Measurements from ENCODE around the gene POTEH. TPM values are rescaled to one million over a fixed set of nuclear protein-coding genes. Genes with fewer than 3 reads are reported as not detected.
A peak's percentile ranks its signal among the peaks of the same experiment; 100 is the strongest.
"Not testable (repeated sequence)": the region's sequence is repeated elsewhere in the genome, so short reads cannot be mapped to it uniquely, and the experiment has no call there.

POTEH gene
- total RNA-seq, 4 donors from 2014 or later = 0.17 TPM; not detected in 3

DNA sequence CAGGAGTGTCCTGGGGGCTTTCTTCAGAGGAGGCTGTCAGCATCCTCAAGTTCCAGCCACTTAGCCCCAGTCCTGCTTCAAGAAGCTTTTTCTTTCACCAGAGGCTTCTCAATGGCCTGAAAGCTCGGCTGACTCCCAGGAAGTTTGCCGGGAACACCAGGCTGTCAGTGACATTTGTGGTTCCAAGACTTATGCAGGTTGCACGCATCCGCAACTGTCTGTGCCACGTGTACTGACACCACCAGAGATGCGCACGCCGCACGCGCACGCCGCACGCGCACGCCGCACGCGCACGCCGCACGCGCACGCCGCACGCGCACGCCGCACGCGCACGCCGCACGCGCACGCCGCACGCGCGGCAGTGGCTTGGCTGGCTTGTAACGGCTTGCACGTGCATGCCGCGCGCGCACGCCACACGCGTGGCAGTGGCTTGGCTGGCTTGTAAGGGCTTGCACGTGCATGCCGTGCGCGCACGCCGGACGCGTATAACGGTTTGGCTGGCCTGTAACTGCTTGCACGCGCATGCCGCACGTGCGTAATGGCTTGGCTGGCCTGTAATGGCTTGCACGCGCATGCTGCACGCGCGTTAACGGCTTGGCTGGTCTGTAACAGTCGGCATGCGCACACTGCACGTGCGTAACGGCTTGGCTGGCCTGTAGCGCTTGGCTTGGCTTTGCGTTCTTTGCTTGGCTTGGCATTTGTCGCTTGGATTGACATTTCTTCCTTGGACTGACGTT, 646 bp upstream of the POTEH start:
- WGBS, 2 donors = 88 to 90% methylated on average over 43 to 75 of the region's 77 CpGs
- H3K4me3 ChIP-seq (ENCODE audit: low read depth, poor library complexity, severe bottlenecking); DNase-seq (ENCODE audit: low spot score in 2 of 2); intact Hi-C loops (cut with DNase I; ENCODE audit: low total_unique reads): not testable (repeated sequence)

DNA sequence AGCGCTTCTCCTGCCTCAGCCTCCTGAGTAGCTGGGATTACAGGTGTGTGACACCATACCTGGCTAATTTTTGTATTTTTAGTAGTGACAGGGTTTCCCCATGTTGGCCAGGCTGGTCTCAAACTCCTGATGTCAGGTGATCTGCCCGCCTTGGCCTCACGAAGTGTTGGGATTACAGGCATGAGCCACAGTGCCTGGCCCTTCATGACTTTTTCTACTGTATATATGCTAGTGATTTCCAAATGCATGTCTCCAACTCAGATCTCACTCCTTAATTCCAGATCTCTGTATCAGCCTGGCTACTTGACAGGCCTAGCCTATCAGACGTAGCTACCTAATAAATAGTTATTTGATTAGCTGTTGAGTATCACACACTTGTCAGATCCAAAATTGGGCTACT, 23.8 kb downstream of the POTEH start:
- H3K4me3 ChIP-seq (ENCODE audit: low read depth, poor library complexity, severe bottlenecking); DNase-seq (ENCODE audit: low spot score in 2 of 2); intact Hi-C loops (cut with DNase I; ENCODE audit: low total_unique reads): not testable (repeated sequence)
- 82 to 86% methylated on average over 4 of the region's 4 CpGs for WGBS, 2 donors

DNA sequence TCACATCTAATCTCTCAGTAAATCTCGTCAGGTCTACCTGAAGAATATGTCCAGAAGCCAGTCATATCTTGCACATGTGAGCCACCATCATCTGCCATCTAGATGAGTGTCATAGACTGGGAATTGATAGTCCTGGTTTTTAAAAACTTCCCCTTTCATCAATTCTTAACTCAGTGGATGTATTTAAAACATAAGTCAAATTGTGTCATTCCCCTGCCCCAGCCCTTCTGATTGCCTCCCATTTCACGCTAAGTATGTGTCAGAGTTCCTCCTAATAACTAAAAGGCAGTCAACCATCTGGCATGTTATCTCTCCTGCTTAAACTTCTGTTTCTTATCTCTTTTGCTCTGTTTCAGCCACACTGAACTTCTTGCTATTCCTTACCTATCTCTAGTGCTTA, 24.3 kb downstream of the POTEH start:
- 57 to 70% methylated on average over 1 of the region's 2 CpGs for WGBS, 2 donors
- intact Hi-C loops (cut with DNase I; ENCODE audit: low total_unique reads); DNase-seq (ENCODE audit: low spot score in 2 of 2); H3K4me3 ChIP-seq (ENCODE audit: low read depth, poor library complexity, severe bottlenecking): not testable (repeated sequence)

DNA sequence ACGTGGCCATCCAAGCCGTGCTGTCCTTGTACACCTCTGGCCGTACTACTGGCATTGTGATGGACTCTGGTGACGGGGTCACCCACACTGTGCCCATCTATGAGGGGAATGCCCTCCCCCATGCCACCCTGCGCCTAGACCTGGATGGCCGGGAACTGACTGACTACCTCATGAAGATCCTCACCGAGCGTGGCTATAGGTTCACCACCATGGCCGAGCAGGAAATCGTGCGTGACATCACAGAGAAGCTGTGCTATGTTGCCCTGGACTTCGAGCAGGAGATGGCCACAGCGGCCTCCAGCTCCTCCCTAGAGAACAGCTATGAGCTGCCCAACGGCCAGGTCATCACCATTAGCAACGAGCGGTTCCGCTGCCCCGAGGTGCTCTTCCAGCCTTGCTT, 32.1 kb downstream of the POTEH start:
- no CpG with 5 or more reads among the region's 18 CpGs for WGBS, 2 donors
- intact Hi-C loops (cut with DNase I; ENCODE audit: low total_unique reads); H3K4me3 ChIP-seq (ENCODE audit: low read depth, poor library complexity, severe bottlenecking); DNase-seq (ENCODE audit: low spot score in 2 of 2): not testable (repeated sequence)

DNA sequence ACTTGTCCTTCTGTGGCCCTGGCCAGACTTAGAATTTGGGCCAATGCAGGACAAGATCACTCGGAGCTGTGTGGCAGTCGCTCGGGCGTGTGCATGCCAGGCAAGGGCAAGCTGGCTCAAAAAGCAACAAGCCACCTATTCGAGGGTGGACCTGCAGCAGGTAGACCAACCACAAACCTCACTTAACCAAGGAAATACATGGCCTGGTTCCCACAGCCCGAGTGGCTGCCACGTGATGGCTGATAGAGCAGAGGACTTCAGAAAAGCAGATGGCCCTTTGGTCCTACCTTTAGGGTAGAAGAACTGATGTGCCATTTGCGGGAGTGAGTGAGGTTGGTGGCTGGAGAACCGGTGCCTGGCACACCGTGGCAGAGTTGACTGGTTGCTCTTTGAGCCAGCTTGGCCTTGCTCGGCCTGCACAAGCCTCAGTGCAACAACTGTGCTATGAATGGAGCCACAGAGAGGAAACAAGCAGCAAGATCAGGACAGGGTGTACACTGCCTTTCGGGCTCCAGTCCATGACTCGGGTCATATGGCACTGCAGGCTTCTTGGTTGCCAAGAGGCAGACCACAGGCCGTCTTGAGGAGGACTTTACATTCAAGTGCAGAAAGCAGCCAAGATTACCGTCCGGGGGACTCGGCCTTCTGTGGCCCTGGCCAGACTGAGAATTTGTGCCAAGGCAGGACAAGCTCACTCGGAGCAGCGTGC, 39.5 kb downstream of the POTEH start:
- intact Hi-C loops (cut with DNase I; ENCODE audit: low total_unique reads); H3K4me3 ChIP-seq (ENCODE audit: low read depth, poor library complexity, severe bottlenecking); DNase-seq (ENCODE audit: low spot score in 2 of 2): not testable (repeated sequence)
- WGBS, 2 donors = 65 to 66% methylated on average over 4 to 6 of the region's 19 CpGs

DNA sequence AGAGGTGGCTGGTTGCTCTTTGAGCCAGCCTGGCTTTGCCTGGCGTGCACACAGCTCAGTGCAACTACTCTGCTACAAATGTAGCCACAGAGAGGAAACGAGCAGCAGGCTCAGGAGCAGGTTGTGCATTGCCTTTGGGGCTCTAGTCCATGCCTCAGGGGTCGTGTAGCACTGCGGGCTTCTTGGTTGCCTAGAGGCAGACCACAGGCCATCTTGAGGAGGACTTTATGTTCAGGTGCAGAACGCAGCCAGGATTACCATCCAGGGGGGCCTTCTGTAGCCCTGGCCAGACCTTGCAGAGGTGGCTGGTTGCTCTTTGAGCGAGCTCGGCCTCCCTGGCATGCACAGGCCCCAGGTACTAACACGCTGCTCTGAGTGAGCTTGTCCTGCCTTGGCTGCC, 41.2 kb downstream of the POTEH start:
- no CpG with 5 or more reads among the region's 8 CpGs for WGBS, 2 donors
- DNase-seq (ENCODE audit: low spot score in 2 of 2); intact Hi-C loops (cut with DNase I; ENCODE audit: low total_unique reads); H3K4me3 ChIP-seq (ENCODE audit: low read depth, poor library complexity, severe bottlenecking): not testable (repeated sequence)

DNA sequence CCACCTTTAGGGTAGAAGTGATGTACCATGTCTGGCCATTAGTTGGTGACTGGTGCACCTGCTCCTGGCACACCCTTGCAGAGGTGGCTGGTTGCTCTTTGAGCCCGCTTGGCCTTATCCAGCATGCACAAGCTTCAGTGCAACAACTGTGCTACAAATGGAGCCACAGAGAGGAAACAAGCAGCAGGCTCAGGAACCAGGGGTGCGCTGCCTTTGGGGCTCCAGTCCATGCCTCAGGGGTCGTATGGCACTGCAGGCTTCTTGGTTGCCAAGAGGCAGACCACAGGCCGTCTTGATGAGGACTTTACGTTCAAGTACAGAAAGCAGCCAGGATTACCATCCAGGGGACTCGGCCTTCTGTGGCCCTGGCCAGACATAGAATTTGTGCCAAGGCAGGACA, 44.6 kb downstream of the POTEH start:
- H3K4me3 ChIP-seq (ENCODE audit: low read depth, poor library complexity, severe bottlenecking); intact Hi-C loops (cut with DNase I; ENCODE audit: low total_unique reads); DNase-seq (ENCODE audit: low spot score in 2 of 2): not testable (repeated sequence)
- 77% methylated on average over 4 of the region's 6 CpGs; no CpG with 5 or more reads in 1 of the 2 donors for WGBS, 2 donors

DNA sequence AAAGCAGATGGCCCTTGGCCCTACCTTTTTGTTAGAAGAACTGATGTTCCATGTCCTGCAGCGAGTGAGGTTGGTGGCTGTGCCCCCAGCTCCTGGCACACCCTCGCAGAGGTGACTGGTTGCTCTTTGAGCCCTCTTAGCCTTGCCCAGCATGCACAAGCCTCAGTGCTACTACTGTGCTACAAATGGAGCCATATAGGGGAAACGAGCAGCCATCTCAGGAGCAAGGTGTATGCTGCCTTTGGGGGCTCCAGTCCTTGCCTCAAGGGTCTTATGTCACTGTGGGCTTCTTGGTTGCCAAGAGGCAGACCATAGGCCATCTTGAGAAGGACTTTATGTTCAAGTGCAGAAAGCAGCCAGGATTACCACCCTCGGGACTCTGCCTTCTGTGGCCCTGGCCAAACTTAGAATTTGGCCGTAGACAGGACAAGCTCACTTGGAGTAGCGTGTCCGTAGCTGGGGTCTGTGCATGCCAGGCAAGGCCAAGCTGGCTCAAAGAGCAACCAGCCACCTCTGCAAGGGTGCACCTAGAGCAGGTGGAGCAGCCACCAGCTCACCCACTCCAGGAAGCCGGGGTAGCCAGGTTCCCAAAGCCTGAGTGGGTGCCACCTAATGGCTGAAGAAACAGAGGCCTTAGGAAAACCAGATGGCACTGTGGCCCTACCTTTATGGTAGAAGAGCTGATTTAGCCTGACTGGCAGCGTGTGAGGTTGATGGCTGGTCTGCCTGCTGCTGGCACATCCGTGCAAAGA, 48.5 kb downstream of the POTEH start:
- 64 to 87% methylated on average over 4 of the region's 10 CpGs for WGBS, 2 donors
- DNase-seq (ENCODE audit: low spot score in 2 of 2) = peak in 1 of 2 donors; percentile 72
- intact Hi-C loops (cut with DNase I; ENCODE audit: low total_unique reads); H3K4me3 ChIP-seq (ENCODE audit: low read depth, poor library complexity, severe bottlenecking): not testable (repeated sequence)

DNA sequence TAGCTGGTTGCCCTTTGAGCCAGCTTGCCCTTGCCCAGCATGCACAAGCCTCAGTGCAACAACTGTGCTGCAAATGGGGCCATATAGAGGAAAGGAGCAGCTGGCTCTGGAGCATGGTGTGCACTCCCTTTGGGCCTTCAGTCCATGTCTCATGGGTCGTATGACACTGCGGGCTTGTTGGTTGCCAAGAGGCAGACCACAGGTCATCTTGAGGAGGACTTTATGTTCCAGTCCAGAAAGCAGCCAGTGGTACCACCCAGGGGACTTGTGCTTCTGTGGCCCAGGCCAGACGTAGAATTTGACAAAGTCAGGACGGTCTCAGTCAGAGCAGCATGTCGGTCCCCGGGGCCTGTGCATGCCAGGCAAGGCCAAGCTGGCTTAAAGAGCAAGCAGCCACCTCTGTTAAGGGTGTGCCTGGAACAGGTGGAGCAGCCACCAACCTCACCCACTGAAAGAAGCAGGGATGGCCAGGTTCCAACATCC, 49.1 kb downstream of the POTEH start:
- H3K4me3 ChIP-seq (ENCODE audit: low read depth, poor library complexity, severe bottlenecking); intact Hi-C loops (cut with DNase I; ENCODE audit: low total_unique reads); DNase-seq (ENCODE audit: low spot score in 2 of 2): not testable (repeated sequence)
- 92% methylated on average over 2 of the region's 6 CpGs for WGBS, 2 donors

DNA sequence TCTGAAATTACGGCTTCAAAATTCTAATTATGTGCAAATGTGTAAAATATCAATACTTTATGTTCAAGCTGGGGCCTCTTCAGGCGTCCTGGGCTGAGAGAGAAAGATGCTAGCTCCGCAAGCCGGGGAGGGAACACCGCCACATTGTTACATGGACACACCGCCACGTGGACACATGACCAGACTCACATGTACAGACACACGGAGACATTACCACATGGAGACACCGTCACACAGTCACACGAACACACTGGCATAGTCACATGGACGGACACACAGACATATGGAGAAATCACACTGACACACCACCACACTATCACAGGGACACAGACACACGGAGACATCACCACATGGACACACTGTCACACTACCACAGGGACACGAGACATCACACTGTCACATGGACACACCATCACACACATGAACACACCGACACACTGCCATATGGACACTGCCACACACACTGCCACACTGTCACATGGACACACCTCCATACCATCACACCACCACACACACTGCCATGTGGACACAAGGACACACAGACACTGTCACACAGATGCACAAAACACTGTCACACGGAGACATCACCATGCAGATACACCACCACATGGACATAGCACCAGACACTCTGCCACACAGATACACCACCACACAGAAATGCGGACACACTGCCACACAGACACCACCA, 58.0 kb downstream of the POTEH start:
- H3K4me3 ChIP-seq (ENCODE audit: low read depth, poor library complexity, severe bottlenecking); intact Hi-C loops (cut with DNase I; ENCODE audit: low total_unique reads): not testable (repeated sequence)
- peak in 1 of 2 donors; percentile 80 for DNase-seq (ENCODE audit: low spot score in 2 of 2)
- 80 to 81% methylated on average over 10 to 13 of the region's 16 CpGs for WGBS, 2 donors

DNA sequence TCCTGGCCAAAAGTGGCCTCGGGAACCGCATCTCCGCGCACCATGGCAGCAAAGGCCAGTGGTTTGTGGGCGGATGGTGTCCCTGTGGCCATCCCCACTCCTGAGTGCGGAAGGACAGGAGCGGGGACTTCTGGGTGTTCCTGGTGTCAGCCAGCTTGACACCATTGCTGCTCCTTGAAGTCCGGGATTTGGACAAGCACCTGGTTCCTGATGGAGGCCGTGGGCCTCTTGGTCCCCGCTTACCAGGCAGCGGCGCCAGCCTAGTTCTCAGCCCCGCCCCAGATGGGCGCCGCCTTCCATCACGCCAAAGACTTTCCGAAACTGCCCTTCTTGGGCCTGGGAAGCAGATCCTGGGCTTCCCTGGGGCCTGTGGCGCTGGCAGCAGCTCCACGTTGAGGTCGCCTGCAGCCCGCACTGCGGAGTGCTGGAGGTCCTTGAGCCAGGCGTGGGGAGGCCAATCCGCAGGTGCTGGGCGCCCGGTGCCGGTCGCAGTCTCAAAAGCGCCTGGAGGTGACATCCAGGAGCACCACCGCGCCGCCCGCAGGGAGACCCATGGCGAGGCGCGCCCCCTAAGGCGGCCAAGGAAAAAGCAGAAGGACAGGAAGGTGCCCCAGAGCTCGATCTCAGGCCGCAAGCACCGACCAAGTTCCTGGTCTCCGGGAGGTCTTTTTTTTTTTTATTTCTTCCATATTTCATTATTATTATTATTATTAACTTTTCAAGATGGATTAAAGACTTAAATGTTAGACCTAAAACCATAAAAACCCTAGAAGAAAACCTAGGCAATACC, 59.5 kb downstream of the POTEH start:
- intact Hi-C loops (cut with DNase I; ENCODE audit: low total_unique reads); H3K4me3 ChIP-seq (ENCODE audit: low read depth, poor library complexity, severe bottlenecking): not testable (repeated sequence)
- DNase-seq (ENCODE audit: low spot score in 2 of 2) = peak in 1 of 2 donors; percentile 83
- WGBS, 2 donors = 71 to 80% methylated on average over 26 to 41 of the region's 41 CpGs

DNA sequence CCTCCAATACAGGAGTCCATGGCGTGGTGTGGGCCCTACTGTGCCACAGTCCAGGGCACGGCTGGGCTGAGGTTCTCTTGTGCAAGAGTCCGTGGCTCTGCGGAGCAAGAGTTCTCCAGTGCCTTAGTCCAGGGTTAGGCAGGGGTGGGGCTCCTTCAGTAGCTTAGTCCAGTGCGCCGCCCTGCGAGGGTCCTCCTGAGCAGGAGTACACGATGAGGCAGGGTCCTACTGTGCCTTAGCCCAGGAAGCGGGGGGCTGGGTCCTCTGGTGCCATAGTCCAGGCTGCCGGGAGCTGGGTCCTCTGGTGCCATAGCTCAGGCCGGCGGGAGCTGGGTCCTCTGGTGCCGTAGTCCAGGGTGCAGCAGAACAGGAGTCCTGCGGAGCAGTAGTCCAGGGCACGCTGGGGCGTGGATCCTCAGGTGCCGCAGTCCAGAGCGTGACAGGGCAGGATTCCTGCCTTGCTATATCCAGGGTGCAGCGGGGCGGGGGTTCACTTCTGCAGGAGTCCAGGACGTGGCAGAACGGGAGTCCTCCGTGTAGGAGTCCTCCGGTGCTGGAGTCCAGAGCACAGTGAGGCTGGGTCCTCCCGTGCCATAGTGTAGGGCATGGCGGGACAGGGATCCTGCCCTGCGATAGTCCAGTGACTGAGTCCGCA, 69.7 kb downstream of the POTEH start:
- WGBS, 2 donors = 87% methylated on average over 12 of the region's 28 CpGs; no CpG with 5 or more reads in 1 of the 2 donors
- intact Hi-C loops (cut with DNase I; ENCODE audit: low total_unique reads); H3K4me3 ChIP-seq (ENCODE audit: low read depth, poor library complexity, severe bottlenecking): not testable (repeated sequence)
- peak in 1 of 2 donors; percentile 45 for DNase-seq (ENCODE audit: low spot score in 2 of 2)

DNA sequence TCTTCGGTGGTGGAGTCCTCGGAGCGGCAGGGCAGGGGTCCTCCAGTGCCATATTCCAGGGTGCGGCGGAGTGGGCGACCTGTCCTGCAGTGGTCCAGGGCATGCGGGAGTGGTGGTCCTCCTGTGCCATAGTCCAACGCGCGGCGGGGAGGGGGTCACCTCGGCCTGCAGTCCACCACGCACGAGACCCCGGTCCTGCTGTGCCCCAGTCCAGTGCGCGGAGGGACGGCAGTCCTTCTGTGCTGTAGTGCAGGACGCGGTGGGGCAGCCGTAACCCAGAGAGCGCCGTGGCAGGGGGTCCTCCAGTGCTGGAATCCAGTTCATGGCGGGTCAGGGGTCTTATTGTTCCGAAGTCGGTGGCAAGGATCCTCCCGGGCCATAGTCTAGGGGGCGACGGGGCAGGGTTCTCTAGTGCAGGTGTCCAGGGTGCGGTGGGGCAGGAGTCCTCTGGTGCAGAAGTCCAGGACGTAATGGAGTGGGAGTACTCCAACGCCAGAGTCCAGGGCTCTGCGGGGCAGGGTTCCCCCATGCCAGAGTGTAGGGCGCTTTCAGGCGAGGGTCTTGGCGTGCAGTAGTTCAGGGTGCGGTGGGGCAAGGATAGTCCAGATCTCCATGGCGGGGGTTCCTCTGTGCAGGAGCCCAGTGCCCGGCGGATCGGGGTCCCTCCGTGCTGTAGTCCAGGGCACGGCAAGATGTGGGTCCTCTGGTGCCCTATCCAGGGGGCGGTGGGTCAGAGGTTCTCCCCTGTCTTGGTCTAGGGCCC, 70.7 kb downstream of the POTEH start:
- WGBS, 2 donors = 92 to 100% methylated on average over 9 to 13 of the region's 44 CpGs
- H3K4me3 ChIP-seq (ENCODE audit: low read depth, poor library complexity, severe bottlenecking); intact Hi-C loops (cut with DNase I; ENCODE audit: low total_unique reads): not testable (repeated sequence)
- peak in 1 of 2 donors; percentile 64 for DNase-seq (ENCODE audit: low spot score in 2 of 2)
